GM18909 (cell line): ENCODE results near the gene GAB2.

ENCODE experiments used
- ATAC-seq: cut with Tn5 transposase; IDR thresholded peaks from one replicate; pipeline ENCODE4 v1.9.1; 2021; ENCODE audit warnings: mild to moderate bottlenecking; ENCODE audit not compliant: unreplicated experiment, poor library complexity

GAB2 gene

DNA sequence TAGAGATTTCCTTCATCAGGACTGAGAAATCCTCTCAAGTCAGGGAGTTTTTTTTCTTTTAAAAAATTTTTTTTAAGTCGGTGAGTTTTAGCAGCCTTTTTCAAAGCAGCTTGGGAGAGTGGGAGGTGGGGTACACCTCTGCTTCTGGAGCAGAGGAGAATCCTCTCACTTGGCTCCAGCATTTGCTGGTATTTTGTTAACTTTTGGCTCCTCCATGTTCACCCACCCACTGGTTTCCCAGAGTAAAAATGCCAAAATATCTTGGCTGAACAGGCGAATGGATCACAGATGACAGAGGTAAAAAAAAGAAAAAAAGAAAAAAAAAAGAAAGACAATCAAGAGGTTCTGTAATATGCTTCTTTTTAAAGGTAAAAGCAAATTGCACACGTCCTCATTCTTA, 68.0 kb downstream of the GAB2 start:
- ATAC-seq, result no peak

DNA sequence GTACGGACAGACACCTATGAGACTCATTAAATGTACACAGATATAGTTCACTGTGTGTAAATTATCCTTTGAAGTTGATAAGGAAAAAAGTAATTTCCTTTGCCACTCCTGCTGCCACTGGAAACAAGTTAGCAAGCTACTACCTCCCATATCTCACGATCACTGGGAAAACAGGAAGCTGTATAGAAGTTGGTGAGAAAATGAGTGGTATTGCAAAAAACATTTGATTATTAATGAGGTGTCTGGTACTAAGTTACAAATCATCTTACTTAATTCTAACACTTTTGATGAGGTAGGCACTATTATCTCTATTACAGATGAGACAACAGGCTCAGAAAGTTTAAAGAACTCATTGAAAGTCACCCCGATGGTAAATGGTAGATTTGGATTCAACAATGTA, 68.5 kb downstream of the GAB2 start:
- no peak for ATAC-seq

DNA sequence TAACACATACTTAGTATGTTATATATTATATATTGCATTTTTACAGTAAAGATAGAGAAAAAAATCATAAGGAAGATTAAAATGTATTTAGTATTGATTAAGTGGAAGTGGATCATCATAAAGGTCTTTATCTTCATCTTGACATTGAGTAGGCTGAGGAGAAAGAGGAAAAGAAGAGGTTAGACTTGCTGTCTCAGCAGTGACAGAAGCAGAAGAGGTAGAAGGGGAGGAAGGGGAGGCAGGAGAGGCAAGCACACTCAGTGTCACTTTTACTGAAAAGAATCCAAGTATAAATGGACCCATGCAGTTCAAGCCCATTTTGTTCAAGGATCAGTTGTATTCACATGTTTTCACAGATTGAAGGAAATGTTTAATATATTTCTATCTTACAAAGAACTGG, 69.7 kb downstream of the GAB2 start:
- ATAC-seq, result no peak

DNA sequence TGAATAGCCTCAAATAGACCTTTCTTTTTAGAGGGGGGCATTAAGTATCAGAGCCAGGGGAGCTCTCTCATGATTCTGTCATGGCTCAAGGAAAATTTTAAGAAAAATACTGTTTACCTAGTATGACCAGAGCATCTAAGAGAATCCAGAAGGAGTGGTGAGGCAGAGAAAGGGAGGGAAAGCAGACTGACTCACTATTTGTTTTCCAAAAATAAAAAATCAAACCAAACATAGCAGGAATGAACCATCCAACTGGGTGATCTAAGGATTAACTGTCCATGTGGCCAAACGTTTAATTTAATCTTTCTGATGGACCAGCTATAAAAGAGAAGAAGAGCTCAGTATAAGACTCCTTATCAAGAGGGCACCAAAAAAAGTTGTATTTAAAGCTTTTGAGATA, 70.8 kb downstream of the GAB2 start:
- no peak for ATAC-seq

DNA sequence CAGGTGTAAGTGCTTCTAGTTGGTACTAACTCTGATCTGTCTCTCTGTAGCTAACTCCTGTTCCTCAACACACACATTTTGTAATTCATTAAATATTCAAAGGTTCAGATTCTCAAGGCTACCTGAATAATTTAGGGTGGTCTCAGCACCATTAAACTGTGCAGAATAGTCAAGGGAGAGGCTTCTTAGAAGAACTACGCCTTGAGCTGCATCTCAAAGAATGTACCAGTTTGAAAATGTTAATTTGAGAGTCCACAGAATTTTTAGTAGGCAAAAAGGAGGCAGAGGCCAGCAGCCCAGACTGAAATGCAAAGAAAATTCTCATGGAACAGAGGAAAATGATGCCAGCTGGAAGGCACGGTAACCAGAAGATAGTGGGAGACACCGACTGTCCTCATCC, 72.2 kb downstream of the GAB2 start:
- ATAC-seq, result no peak

DNA sequence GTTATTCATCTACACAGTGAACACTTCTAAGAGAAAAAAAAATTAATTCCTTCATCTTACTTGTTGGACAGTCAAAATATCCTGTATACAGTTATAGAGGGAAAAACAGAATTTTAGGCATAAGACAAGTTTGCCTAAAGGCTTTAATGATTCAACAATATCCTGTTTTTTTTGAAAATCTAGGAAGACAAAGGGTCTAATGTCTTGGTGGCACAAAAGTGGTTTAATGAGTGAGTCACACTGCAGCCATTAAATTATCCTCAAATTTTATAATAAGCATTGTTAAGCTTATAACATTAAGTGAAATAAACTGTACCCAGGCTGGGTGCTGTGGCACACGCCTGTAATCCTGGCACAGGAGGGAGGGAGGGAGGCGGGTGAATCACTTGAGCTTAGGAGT, 72.9 kb downstream of the GAB2 start:
- ATAC-seq, result no peak

DNA sequence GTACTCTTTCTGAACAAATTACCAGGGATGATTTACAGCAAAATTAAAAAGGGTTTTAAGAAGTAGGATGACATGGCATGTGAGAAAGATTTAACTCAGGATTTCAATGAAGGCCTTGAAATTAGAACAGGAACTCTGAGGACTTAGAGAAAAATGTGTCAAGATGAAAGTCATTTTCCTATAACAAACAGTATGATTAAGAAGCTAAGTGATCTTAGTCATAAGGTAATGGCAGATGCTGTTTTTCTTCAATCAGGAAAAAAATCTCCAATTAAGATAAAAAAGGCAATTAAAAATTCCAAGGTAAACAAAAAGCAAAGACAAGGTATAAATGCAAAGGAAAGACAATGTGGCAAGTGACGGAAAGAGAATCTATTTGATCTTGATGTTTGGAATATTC, 73.5 kb downstream of the GAB2 start:
- no peak for ATAC-seq

DNA sequence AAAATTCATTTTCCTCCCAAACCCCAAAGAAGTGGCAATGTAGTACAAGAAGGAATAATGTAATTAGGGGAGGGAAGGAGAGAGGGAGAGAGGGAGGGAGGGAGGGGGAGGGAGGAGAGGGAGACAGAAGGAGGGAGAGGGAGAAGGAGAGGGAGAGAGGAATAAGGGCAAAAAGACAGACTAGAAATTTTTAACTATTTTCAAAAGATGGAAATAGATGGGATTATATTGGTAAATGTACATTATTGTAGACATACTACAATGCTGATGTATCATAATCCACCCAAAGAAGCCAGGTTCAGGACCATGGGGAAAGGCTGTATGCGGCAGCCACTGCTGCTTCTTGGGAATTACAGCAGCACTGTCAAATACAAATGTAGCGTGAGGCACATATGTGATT, 74.3 kb downstream of the GAB2 start:
- no peak for ATAC-seq

DNA sequence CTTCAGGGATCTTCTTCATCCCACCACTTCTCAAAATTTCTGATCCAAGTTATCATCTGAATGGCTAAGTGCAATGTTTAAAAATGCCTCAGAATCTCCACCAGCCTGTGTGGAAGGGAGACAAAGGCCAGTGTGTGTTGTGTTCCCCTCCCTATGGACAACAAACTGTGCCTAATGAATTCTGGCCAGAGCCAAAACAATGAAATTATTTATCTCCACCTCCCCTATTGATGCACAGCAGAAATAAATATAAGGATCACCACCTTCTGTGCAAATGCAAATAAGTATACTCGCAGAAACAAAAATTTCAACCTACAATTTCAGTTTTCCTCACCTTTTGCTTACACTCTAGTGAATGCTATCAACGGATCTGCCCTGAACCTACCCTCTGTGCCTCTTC, 75.8 kb downstream of the GAB2 start:
- no peak for ATAC-seq

DNA sequence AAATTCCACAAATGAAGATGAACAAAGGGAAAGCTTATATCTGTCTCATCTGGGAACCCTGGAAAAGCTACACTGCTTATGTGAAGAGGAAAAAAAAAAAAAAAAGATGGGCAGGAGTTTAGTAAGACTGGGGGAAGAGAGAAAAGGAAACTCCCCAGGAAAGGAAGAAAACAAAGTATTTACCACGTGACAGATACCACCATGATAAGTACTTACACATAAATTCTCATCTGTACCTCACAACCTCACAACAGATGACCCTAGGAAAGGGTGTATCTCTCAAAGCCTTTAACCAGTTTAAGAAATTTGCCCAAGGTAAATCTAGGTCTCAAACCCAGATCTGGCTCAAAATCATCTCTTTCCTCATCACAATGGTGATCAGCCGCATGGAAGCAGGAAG, 77.1 kb downstream of the GAB2 start:
- ATAC-seq, result no peak

DNA sequence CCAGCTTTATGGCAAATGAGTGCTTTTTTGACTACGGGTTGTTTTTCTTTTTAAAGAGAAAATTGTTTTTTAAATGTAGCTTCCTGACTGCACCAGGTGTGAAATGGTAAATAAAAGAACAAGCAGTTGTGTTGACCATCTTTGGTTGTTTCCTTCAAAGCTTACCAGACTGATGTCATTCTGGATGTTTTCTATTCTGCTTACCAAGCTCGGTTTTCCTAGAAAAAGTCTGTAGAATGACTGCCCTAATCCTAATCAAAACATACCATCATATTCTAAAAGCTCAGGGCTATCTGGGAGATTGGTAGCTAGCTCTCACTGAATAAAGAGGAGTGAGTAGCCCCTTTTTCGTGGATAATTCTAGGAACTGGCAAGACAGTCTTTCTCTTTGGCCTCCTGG, 77.7 kb downstream of the GAB2 start:
- ATAC-seq, result no peak

DNA sequence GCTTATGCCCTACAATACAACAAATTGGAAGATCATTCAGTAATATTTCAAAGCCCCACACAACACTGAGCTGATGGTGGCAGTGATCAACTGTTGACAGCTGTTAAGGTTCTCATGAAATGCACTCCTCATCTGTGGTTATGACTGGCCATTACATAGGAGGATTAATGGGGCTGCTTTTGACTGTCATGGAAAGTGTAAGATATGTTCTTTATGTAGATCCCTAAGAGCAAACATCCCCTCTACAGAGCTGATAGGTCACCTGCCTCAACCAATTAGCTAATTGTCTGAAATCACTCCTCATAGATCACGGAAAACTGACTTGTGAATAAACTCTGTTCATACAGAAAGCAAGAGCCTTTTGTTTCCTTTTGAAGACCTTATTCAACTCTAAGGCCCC, 78.1 kb downstream of the GAB2 start:
- ATAC-seq, result no peak

DNA sequence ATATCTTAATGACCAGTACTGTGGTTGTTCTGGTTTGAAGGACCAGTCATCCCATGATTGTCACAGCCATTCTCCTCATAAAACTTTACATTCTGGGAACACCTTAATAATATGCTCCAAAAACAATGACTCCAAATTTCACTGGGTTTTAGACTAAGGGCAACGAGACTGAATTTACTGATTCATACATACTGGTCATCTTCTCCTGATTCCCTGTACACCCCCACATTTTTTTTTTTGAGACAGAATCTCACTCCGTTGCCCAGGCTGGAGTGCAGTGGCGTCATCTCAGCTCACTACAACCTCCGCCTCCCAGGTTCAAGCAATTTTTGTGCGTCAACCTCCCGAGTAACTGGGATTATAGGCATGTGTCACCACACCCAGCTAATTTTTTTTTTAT, 78.9 kb downstream of the GAB2 start:
- ATAC-seq, result no peak

DNA sequence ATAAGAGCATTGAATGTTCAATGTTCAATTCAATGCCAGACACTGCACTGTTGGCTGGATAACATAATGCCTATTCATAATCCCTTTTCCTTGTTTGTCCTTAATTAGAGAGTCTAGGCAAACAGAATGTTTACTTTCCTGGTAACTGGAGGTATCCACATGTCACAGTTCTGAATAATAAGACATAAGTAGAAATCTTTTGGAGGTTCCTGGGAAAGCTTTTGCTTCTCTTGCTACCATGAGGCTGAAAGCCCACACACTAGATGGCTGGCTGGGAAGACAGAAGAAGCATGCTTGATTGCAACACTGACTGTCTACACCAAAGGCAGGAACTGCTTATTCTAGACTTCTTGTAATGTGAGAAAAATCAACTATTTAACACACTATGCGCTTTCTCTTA, 79.5 kb downstream of the GAB2 start:
- no peak for ATAC-seq

DNA sequence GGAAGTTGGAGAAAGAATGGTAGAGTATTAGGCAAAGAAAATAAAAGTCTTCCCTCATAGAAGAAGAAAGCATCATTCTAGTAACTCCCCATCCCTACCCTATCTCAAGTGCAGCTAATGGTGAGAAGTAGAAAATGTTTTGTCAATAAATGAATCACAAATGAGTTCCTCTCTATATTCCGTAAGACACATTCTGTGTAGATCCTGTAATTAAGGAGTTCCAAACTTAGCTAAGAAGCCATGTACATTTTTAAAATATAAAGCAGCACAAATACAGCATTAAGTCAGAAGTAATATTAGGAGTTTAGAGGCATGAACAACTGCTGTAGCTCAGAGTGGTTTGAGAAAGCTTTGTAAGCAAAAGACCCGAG, 80.1 kb downstream of the GAB2 start:
- ATAC-seq, result no peak

DNA sequence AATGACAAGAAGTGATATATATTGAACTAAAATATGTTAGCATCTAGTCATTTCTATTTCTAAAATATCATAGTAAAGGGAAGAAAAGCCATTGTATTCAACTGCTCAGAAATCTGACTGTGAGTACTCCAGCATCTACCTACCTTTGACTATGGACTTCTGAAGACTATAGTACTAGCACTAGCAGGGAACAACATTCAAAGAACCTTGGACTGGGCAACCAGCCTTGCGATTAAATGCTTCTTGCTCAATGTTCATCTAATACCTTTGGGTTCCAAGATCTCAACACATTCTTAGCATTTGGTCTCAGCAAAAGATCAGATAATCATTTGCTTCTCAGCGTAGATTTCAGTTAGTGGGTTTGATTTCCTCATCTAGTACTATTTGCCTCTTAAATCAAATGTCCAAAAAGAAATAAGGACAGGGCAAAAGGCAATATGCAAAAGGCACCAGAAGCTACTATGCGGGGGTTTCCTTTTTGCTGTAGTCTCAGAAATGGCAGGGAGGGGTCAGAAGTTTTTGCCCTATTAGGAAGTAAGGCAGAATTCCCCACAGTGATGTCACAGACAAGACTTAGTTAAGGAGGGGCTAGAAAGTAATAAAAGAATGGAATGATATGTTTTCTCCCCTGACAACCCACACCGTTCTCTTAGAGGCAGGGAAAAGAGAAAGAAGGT, 80.6 kb downstream of the GAB2 start:
- no peak for ATAC-seq

DNA sequence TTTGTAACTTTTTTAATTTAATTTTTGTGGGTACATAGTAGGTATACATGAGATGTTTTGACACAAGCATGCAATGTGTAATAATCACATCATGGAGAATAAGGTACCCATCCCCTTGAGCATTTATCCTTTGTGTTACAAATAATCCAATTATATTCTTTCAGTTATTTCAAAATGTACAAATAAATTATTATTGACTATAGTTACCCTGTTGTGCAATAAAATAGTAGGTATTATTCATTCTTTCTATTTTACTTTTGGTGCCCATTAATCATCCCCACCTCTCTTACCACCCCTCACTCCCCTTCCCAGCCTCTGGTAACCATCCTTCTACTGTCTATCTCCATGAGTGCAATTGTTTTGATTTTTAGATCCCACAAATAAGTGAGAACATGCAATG, 83.5 kb downstream of the GAB2 start:
- ATAC-seq, result no peak

DNA sequence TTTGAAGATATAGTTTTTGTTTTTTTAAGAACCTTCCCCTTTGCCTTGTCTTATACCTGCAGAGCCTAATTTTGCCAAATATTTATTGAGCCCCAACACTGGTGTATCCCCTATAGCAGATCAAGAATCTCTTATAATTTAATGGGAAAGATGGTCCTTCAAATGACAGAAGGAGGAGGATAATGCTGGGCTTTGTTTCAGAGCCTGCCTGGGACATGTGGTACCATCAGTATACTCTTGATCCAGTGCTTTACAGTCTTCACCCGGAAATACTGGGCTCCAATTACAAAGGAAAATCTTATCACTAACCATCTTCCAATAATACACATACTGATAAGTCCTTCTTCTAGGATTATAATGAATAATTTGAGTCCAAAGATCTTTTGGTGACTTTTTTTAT, 84.7 kb downstream of the GAB2 start:
- no peak for ATAC-seq

DNA sequence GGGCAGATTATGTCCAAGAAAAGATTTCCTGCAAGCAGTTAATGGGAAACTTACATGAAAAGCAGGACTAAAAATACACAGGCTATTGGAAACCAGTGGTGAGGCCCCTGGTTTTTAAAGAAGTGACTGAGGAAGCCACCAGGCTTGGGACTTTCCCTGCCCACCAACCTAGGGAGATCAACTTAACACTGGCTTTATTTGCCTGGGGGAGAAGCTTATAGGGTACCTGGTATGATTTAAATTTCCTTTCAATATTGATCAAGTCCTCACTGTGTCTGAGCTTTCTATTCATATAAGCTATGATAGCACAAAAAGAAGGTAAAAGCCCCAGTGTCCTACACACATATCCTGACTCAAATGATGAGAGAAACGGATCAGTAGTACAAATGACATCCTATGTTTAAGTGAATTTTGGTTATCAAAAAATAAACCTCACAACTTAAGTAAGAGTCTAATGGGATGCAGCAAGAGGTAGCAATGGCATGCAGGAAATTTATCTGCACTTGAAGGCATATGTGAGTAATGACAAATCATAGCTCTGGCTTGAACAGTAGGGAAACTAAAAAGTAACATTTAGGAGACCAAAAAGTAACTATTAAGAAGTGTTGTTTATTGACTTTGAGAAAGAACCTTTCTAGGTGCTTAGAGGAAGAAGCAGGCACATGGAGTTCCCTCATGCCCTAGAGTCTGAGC, 85.3 kb downstream of the GAB2 start:
- ATAC-seq, result no peak

DNA sequence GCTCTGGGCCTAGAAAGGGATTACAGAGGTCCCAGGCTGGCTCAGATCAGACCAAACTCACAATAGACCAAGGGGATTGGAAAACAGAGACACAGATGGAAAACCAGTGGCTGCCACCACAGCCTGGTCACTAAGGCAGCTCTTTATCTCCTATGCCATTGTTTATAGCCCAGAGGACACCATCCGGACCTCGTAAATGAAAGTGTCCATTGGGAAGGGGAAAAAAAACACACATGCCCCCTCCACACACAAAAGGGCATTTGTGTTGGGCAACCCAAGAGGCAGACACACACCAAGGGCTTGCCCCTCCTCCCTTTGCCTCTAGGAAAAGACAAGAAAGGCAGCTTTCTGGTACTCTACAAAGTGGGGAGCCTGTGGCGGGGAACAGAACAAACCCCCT, 85.9 kb downstream of the GAB2 start:
- no peak for ATAC-seq

DNA sequence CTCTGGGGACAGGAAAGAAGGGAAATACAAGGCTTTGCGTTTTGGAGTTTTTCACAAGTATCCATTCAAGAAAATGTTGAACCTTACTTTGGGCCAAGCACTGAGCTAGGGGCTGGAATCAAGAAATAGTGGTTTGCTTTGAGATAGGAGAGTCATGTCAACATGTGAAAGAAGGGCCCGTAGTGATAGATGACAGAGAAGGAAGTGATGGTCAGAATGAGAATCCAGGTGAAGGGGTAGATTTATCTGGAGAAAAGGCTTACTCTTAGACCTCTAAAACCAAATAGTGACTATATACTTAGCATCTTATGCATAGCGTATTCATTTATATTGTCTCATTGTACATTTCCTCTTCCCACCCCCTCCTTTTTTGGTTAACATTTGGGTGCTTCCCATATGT, 87.3 kb downstream of the GAB2 start:
- ATAC-seq, result no peak

DNA sequence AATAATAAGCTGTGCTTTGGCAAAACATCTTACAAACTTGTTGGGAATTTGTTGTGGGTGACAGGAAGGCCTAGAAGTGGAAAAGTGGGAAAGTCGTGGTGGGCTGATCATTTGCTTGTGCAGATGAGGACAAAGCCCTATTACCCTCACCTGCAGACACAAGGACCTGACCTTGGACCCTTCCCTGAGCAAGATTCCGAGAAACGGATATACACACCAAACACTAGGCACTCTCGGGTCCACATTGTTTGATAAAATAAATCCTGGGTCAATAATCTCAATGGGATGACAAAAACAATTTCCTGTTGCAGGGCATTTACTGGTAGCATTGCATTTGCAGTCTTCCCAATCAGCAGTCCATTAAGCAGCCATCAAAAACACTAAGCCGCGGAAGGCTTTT, 89.7 kb downstream of the GAB2 start:
- ATAC-seq, result no peak
